Liver (tissue), 9 donors: ENCODE measurements around the gene C14orf119. TPM values are rescaled to one million over a fixed set of nuclear protein-coding genes. Genes with fewer than 3 reads are reported as not detected.

ENCODE experiments used
- DNase-seq: peaks from one replicate; pipeline ENCODE4 v3.0.0-alpha.2; 2017; ENCODE audit warnings: low spot score
- H3K27ac ChIP-seq, 2 donors: one replicate each; pipeline ENCODE4 v1.7.0; 2013; ENCODE audit warnings: inconsistent platforms in 2 of 2, low read length in 2 of 2, control low read depth in 1 of 2, low read depth in 1 of 2, mild to moderate bottlenecking in 1 of 2
- H3K27me3 ChIP-seq, 4 donors: one replicate each; pipeline versions ENCODE4 v1.6.1 to v1.7.0; 2013; ENCODE audit warnings: low read length in 3 of 4, inconsistent platforms in 1 of 4, mild to moderate bottlenecking in 1 of 4, moderate library complexity in 1 of 4; ENCODE audit not compliant: control insufficient read depth in 4 of 4, insufficient read depth in 4 of 4
- H3K36me3 ChIP-seq, 4 donors: one replicate each; pipeline versions ENCODE4 v1.6.1 to v1.7.0; 2013; ENCODE audit warnings: low read length in 3 of 4, mild to moderate bottlenecking in 3 of 4, low read depth in 1 of 4, moderate library complexity in 1 of 4; ENCODE audit not compliant: control insufficient read depth in 4 of 4, insufficient read depth in 3 of 4
- H3K4me1 ChIP-seq, 4 donors: one replicate each; pipeline versions ENCODE4 v1.6.1 to v1.7.0; 2013; ENCODE audit warnings: low read length in 3 of 4, mild to moderate bottlenecking in 3 of 4, moderate library complexity in 1 of 4; ENCODE audit not compliant: control insufficient read depth in 4 of 4, insufficient read depth in 4 of 4
- H3K4me3 ChIP-seq, 3 donors: one replicate each; pipeline versions ENCODE4 v1.6.1 to v1.7.0; 2013; ENCODE audit warnings: low read length in 3 of 3, control low read depth in 1 of 3, low read depth in 1 of 3, mild to moderate bottlenecking in 1 of 3
- H3K9ac ChIP-seq, 2 donors: one replicate each; pipeline ENCODE4 v1.7.0; 2013; ENCODE audit warnings: low read length in 2 of 2, mild to moderate bottlenecking in 2 of 2, moderate library complexity in 2 of 2, control low read depth in 1 of 2, low read depth in 1 of 2
- H3K9me3 ChIP-seq, 4 donors: one replicate each; pipeline versions ENCODE4 v1.6.1 to v1.7.0; 2013; ENCODE audit warnings: low read length in 3 of 4; ENCODE audit not compliant: control insufficient read depth in 4 of 4
- ATF3 ChIP-seq: IDR thresholded peaks from 2 replicates; pipeline ENCODE4 v1.6.1; 2016; ENCODE audit warnings: antibody characterized with exemption
- CTCF ChIP-seq: fragments of 150-350 bp; IDR thresholded peaks from 2 replicates; pipeline ENCODE4 v1.5.1; 2017; ENCODE audit warnings: improper control_type of control experiment, low read depth, low read length; ENCODE audit not compliant: missing input control
- FOXA1 ChIP-seq: IDR thresholded peaks from 2 replicates; pipeline ENCODE4 v1.6.1; 2016; ENCODE audit warnings: antibody characterized with exemption
- FOXA2 ChIP-seq: IDR thresholded peaks from 2 replicates; pipeline ENCODE4 v1.6.1; 2016; ENCODE audit warnings: antibody characterized with exemption
- HNF4A ChIP-seq, 2 donors: conservative IDR thresholded peaks; 2 replicates each; pipeline ENCODE4 v1.6.1; 2016; ENCODE audit warnings: antibody characterized with exemption in 2 of 2, mild to moderate bottlenecking in 2 of 2
- JUND ChIP-seq, 2 donors: IDR thresholded peaks; 2 replicates each; pipeline ENCODE4 v1.6.1; 2016; ENCODE audit warnings: antibody characterized with exemption in 2 of 2
- MAX ChIP-seq: IDR thresholded peaks from 2 replicates; pipeline ENCODE4 v1.6.1; 2016; ENCODE audit warnings: antibody characterized with exemption
- NR2F2 ChIP-seq: IDR thresholded peaks from 2 replicates; pipeline ENCODE4 v1.6.1; 2016; ENCODE audit warnings: antibody characterized with exemption
- RAD21 ChIP-seq, 2 donors: IDR thresholded peaks; 2 replicates each; pipeline ENCODE4 v1.6.1; 2016; ENCODE audit warnings: antibody characterized with exemption in 2 of 2, mild to moderate bottlenecking in 2 of 2
- REST ChIP-seq: IDR thresholded peaks from 2 replicates; pipeline ENCODE4 v1.6.1; 2016; ENCODE audit warnings: antibody characterized with exemption, mild to moderate bottlenecking
- RXRA ChIP-seq, 2 donors: IDR thresholded peaks; 2 replicates each; pipeline ENCODE4 v1.6.1; 2017 to 2018; ENCODE audit warnings: antibody characterized with exemption in 2 of 2, mild to moderate bottlenecking in 1 of 2
- SP1 ChIP-seq: IDR thresholded peaks from 2 replicates; pipeline ENCODE4 v1.6.1; 2018; ENCODE audit warnings: antibody characterized with exemption, mild to moderate bottlenecking
- TAF1 ChIP-seq: conservative IDR thresholded peaks from 2 replicates; pipeline ENCODE4 v1.6.1; 2016; ENCODE audit warnings: antibody characterized with exemption, mild to moderate bottlenecking
- YY1 ChIP-seq: IDR thresholded peaks from 2 replicates; pipeline ENCODE4 v1.6.1; 2016; ENCODE audit warnings: antibody characterized with exemption, mild to moderate bottlenecking
- ZBTB33 ChIP-seq: IDR thresholded peaks from 2 replicates; pipeline ENCODE4 v1.6.1; 2016; ENCODE audit warnings: antibody characterized with exemption
- WGBS: extraction: QIAGEN DNeasy Blood & Tissue Kit; methylation state at CpG from one replicate; pipeline ENCODE4 v1.1.7; 2013; 5-methylcytosine and 5-hydroxymethylcytosine counted together
- polyA plus RNA-seq, 2 donors: library from polyadenylated mRNA; stranded (reverse) in 1 of 2; unstranded in 1 of 2; fragments of 200-250 nt in 1 of 2; fragments of >200 nt in 1 of 2; fragmentation: Nextera tagmentation in 1 of 2; extraction: Ambion mirVana in 1 of 2; gene quantifications; one replicate each; pipeline versions ENCODE4 v1.2.1 to v1.2.3, GENCODE V29; 2013 to 2015
- total RNA-seq, 2 donors: library from RNA; depleted of rRNA; stranded (reverse); fragments of >200 nt; gene quantifications; one replicate each; pipeline ENCODE4 v1.2.3, GENCODE V29; 2014
- donor health status: healthy.
- donor health status: healthy.
- donor health status: healthy.
- donor health status: healthy.
- donor health status: healthy.

Gene C14orf119
- total and polyA plus RNA-seq, 4 donors = 9.0 to 27.1 (median 17.7) TPM

- WGBS = 18% methylated on average over 10 of the region's 10 CpGs
- Histone ChIP-seq H3K27me3 (no peaks in the 10 kb centered on the region), H3K9ac (peak overlapping the region in 1 of 2 donors; percentile 57), H3K4me1 (peaks cover 2 to 29% (median 20%) of the 10 kb centered on the region in 4 donors), H3K4me3 (peak overlapping the region in 2 of 3 donors; percentile 68 to 77), H3K36me3 (peaks cover 6 to 44% (median 33%) of the 10 kb centered on the region in 4 donors), H3K9me3 (no peaks in the 10 kb centered on the region), H3K27ac (peak overlapping the region; percentile 70 to 74)
- no peak for DNase-seq
- TF ChIP-seq CTCF (no peak), HNF4A (conservative IDR thresholded peaks at IDR 0.05) (no peak), JUND (IDR thresholded peaks at IDR 0.05) (no peak), REST (no peak), SP1 (no peak), ATF3 (no peak), FOXA2 (no peak), FOXA1 (no peak), RXRA (IDR thresholded peaks at IDR 0.05) (no peak), ZBTB33 (no peak)
Observed at GRCh38 chr14:23070262-23071129, 24.8 kb upstream of the C14orf119 start.

- Histone ChIP-seq H3K36me3 (peaks cover 7 to 39% (median 35%) of the 10 kb centered on the region in 4 donors), H3K4me1 (peaks cover 2 to 29% (median 20%) of the 10 kb centered on the region in 4 donors), H3K27me3 (no peaks in the 10 kb centered on the region), H3K27ac (peak overlapping the region; percentile 70 to 74), H3K4me3 (peak overlapping the region; percentile 68 to 78 (median 77)), H3K9me3 (no peaks in the 10 kb centered on the region), H3K9ac (peak overlapping the region; percentile 24 to 57)
- WGBS = 2% methylated on average over 14 of the region's 14 CpGs
- DNase-seq = peak; percentile 81
- TF ChIP-seq MAX (no peak), NR2F2 (no peak), REST (peak; percentile 56), RAD21 (IDR thresholded peaks at IDR 0.05) (peak; percentile 12 to 40), FOXA1 (no peak), JUND (IDR thresholded peaks at IDR 0.05) (peak in 1 of 2 donors; percentile 7), TAF1 (peak; percentile 61), SP1 (peak; percentile 29), ATF3 (no peak), YY1 (peak; percentile 98)
Observed at GRCh38 chr14:23071244-23071920, 23.9 kb upstream of the C14orf119 start.
